MM.1S (cell line): ENCODE measurements around the gene OOSP2.

Experiments used
- CTCF ChIP-seq: fragments of 300-600 bp; sonication (generic); IDR thresholded peaks from 2 replicates; pipeline ENCODE4 v1.5.1; 2016; ENCODE audit warnings: antibody characterized with exemption, low read length, mixed read lengths
- EZH2phosphoT487 ChIP-seq: fragments of 300-600 bp; sonication (generic); IDR thresholded peaks from 2 replicates; pipeline ENCODE4 v1.6.1; 2018; ENCODE audit warnings: antibody characterized with exemption, low read length

- no peak for TF ChIP-seq CTCF
- TF ChIP-seq EZH2phosphoT487, result no peak
Observed at GRCh38 chr11:60059052-60059451, 18.8 kb downstream of the OOSP2 start.
